GM18526 (cell line): Measurements from ENCODE around the gene NTNG1.

ENCODE experiments used
- POLR2A ChIP-seq: IDR thresholded peaks from 3 replicates; pipeline ENCODE4 v1.6.1; 2011; ENCODE audit not compliant: insufficient read length; ENCODE audit errors: extremely low read depth

NTNG1 gene

GRCh38 chr1:107299521-107299920 lies 158.7 kb downstream of the NTNG1 start:
- TF ChIP-seq POLR2A: no peak

DNA sequence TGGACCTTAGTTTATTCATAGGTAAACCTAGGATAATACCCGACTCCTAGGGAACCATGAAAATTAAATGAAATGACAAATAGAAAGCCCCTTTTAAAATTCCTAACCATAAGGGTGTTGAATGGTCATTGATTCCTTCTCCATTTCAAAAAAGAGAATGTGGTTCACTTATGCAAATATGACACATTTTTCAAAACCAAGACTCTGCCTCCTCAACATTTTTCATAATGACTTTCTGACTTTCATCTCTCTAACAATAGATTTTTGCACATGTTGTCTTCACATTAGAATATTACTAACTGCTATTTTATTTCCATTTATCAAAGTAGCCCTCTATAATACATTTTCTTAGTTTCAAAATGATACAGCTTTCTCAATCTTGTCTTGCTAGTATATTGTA lies 169.1 kb downstream of the NTNG1 start:
- TF ChIP-seq POLR2A: no peak

DNA sequence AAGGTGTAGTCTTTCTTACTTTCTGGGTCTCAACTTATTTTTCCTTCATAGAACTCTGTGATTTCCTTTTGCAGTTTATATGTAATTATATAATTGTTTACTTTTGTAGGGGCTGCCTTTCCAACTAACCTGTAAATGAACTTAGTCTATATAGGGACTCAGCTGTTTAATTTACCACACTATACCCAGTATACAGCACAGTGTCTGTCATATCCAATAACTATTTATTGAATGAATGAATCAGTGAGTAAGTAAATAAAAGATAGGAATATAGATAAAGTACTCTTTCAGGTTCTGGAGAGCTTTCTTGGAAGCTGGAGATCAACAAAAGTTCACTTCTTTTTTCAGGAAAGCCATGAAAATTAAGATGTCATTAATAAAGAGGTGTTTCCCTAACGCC lies 174.8 kb downstream of the NTNG1 start:
- no peak for TF ChIP-seq POLR2A

GRCh38 chr1:107318932-107319331 lies 178.1 kb downstream of the NTNG1 start:
- TF ChIP-seq POLR2A: no peak

GRCh38 chr1:107323784-107324183 lies 182.9 kb downstream of the NTNG1 start:
- TF ChIP-seq POLR2A: no peak

DNA sequence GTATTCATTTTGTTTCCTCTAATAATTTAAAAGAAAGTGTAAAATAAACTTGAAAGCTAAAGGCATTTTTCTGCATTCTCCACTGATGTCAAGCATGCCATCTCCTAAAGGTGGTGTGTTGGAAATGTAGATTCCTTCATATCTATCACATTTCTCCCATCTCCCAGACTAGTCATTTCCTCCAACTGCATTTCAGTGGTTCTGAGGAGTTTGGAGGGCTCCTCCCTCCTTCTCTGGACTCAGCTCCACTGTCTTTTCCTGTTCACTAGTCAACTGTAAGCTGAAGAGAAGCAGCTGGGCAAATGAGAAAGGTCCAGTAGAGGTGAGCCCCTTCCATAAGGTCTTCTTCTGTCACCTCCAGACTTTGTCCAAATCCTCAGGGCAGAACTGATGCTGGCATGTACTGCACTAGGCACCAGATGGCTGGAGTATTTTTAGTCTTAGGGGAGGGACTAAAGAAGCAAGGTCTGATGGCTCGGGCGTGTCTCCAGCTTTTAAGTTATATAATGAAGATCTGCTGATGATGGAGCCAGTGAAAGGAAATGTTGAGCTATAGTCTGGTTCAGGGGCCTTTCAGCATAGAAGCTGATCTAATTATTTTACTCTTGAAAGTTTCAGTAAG lies 186.1 kb downstream of the NTNG1 start:
- no peak for TF ChIP-seq POLR2A

DNA sequence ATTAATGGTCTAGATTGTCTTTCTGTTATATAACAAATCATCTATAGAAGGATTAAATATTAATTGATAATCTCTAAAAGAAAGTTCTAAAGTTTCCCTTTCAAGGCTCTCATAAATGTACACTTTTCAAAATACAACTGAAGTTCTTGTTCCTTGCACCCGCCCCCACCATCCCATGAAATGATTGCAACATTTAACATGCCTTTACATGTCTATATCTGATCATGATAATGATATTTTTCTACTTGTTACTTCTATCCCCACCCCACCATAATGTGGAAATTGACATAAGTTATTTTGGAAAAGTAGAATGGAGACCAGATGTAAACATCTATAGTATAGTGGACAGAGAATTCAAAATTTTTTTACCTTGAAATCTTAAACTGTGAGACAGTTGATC lies 186.6 kb downstream of the NTNG1 start:
- no peak for TF ChIP-seq POLR2A

DNA sequence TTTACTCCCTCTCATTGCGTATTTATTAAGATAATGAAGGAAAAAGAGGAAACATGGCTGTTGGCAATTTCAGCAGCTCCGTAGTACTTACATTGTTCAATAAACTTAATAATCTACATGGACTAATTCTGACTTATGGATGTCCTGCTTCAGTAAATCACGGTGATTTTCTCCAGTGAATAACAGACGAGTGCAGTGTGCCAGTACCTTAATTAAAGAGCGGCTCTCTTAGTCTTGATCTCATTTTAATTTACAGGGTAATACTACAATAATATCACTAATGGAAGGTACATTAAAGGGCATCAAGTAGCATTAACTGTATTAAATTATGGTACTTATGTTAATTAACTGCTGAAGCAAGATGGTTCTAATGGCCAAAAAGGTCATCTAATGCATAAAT lies 187.2 kb downstream of the NTNG1 start:
- TF ChIP-seq POLR2A: no peak

DNA sequence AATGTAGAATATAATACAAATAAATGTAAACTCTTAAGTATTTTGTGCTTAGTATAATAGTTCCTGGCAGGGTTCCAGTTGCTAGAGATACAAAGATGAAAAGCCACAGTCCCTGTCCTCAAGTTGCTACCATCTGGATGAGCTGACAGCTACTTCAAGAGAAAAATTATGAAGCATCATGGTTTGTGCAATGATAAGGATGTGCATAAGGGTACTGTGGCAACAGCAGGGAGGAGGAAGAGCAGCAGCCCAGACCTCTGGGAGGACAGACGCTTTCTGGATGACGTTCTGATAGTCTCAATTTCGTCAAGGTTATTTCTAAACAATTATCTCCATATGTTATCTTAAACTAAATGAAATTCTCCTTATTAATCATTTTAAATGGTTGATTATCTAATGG lies 198.9 kb downstream of the NTNG1 start:
- TF ChIP-seq POLR2A: no peak

- no peak for TF ChIP-seq POLR2A
Measured at GRCh38 chr1:107342316-107342715, 201.5 kb downstream of the NTNG1 start.

DNA sequence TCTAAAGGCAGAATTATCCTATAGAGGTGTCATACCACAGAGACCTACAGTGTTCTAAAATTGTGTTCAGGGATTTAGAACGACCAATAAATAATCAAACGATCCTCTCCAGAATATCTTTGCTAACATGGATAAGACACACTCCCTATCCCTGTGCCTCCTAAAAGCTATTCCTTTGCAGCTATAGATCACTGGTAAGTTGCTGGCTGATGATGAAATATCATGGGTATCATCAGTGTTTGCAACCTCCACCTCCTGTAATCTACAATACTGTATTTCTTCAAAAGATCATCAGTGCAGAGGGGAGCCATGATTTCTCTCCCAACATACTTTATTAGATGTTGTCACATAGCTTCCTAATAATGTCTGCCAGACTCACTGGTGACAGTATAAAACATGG lies 201.9 kb downstream of the NTNG1 start:
- TF ChIP-seq POLR2A: no peak

GRCh38 chr1:107343601-107344000 lies 202.8 kb downstream of the NTNG1 start:
- no peak for TF ChIP-seq POLR2A

DNA sequence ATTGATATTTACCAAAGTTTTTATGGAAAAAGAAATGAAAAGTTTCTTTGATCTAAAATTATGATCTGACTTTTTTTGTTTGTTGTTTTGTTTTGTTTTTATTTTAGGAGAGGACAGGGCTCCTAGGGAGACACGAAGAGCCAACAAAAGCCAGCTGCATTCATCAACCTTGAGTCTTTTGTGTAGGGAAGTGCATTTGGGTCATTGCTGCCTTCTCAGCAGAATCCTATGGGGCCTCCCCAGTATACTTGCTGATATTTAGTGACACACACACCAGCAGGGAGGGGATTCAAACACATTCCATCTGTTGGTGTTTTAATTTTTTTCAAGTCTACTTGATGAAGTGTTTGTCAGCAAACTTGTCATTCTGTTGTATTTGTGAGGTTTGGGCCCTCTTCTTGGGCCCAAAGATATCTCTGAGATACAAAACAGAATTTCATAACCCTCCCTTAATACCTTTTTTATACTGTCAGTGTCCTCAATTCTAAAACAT lies 203.5 kb downstream of the NTNG1 start:
- TF ChIP-seq POLR2A: no peak

- TF ChIP-seq POLR2A: no peak
Measured at GRCh38 chr1:107344836-107345235, 204.0 kb downstream of the NTNG1 start.

DNA sequence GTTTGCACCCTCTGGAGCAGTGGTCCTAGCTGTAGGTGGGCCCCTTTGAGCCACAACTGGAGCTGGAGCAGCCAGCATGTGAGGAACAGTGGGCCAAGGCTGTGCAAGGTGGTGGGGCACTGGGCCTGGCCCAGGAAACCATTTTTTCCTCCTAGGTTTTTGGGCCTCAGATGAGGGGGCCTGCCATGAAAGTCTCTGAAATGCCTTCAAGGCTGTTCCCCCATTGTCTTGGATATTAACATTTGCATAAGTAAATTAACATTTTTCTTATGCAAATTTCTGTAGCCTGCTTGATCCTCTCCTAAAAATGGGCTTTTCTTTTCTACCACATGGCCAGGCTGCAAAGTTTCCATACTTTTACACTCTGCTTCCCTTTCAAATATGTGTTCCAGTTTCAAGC lies 212.0 kb downstream of the NTNG1 start:
- TF ChIP-seq POLR2A: no peak

DNA sequence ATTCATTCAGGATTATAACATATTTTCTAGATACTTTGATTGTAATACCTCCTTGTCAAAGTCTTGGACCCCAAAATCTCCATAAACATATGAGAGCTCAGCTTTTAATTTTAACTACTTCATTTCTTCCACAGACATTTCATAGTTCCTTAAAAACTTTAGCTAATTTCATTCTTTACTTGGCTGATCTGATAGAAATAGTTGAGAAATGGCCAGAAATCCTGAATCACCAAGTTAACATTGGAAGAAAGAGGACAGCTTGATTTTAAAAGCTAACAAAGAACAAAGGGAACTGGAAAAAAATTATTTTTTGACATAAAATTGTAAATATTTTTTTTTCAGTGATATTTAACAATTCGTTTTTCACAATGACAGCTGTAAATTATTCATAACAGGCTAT lies 216.5 kb downstream of the NTNG1 start:
- TF ChIP-seq POLR2A: no peak

GRCh38 chr1:107358619-107359327 lies 217.9 kb downstream of the NTNG1 start:
- no peak for TF ChIP-seq POLR2A

DNA sequence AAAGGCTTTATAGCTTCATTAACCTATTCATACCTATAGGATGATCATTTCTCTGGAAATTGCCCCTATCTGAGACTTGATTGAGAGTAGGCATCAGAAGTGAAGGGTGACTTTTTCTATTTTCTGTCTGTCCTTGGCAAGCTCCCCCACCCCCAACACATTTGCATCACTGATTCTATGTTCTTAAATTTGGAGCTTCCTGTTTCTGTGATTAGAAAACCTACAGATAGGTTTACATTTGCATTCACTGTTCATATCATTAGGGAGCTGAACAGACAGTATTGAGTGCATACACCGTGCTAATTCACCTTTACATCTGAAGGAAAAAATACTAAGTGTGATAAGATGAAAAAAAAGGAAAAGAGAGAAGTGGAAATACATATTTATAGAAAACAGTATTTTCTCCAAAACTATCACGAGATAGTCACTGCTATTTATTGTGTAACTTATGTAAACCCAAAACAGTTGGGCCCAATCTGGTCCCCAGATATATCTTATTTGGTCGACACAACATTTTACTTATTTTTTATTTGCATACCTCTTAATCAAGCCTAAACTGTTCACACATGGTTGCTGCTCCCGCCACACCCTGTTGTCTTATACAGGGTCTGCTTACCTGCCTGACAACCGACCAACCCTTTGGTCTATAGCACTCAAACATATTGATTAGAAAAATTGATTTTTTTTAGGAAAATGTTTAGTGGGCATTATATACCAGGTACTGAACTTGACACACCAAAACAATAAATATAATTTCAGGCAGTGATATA lies 218.8 kb downstream of the NTNG1 start:
- no peak for TF ChIP-seq POLR2A
